ENCODE data around the gene PNMA5. TPM values are rescaled to one million over a fixed set of nuclear protein-coding genes. Genes with fewer than 3 reads are reported as not detected.

PNMA5 gene
- total RNA-seq, 2 experiments from 2014 or later: 0.20 TPM; not detected in 1

- TF ChIP-seq CTCF (IDR thresholded peaks at IDR 0.05): no peak
- Histone ChIP-seq H3K4me1 (ENCODE audit: insufficient read depth, low read length) (no peaks in the 10 kb centered on the region), H3K4me3 (ENCODE audit: low read length) (no peak overlapping the region), H3K27ac (ENCODE audit: low read depth in 1 of 2, low read length in 2 of 2) (no peak overlapping the region), H3K36me3 (ENCODE audit: insufficient read depth, low read length) (no peaks in the 10 kb centered on the region), H3K9me3 (ENCODE audit: control insufficient read depth in 1 of 2, insufficient read depth in 1 of 2, low read length in 2 of 2) (no peaks in the 10 kb centered on the region), H3K27me3 (ENCODE audit: control insufficient read depth in 1 of 2, insufficient read depth in 2 of 2, low read length in 2 of 2) (no peaks in the 10 kb centered on the region)
- H3K4me3 Mint-ChIP-seq: no peak overlapping the region
- no peak for DNase-seq
- no peak for ATAC-seq (ENCODE audit: poor library complexity)
- CTCF ChIA-PET: no interaction called here
- H3K27me3 Mint-ChIP-seq: no peaks in the 10 kb centered on the region
- no peaks in the 10 kb centered on the region for H3K4me1 Mint-ChIP-seq (ENCODE audit: low read depth)
- intact Hi-C loops (cut with DNase I, micrococcal nuclease): no loop called here
- no peaks in the 10 kb centered on the region for H3K36me3 Mint-ChIP-seq (ENCODE audit: low read depth)
- no peak overlapping the region for H3K27ac Mint-ChIP-seq
- POLR2A ChIA-PET: no interaction called here
- no peaks in the 10 kb centered on the region for H3K9me3 Mint-ChIP-seq
Measured at GRCh38 chrX:152997337-152997736, 3.4 kb upstream of the PNMA5 start.

- Histone ChIP-seq H3K27ac (ENCODE audit: low read depth in 1 of 2, low read length in 2 of 2) (no peak overlapping the region), H3K9me3 (ENCODE audit: control insufficient read depth in 1 of 2, insufficient read depth in 1 of 2, low read length in 2 of 2) (no peaks in the 10 kb centered on the region), H3K4me1 (ENCODE audit: insufficient read depth, low read length) (peaks cover 29% of the 10 kb centered on the region), H3K27me3 (ENCODE audit: control insufficient read depth in 1 of 2, insufficient read depth in 2 of 2, low read length in 2 of 2) (no peaks in the 10 kb centered on the region), H3K4me3 (ENCODE audit: low read length) (no peak overlapping the region), H3K36me3 (ENCODE audit: insufficient read depth, low read length) (no peaks in the 10 kb centered on the region)
- no peaks in the 10 kb centered on the region for H3K4me1 Mint-ChIP-seq (ENCODE audit: low read depth)
- H3K36me3 Mint-ChIP-seq (ENCODE audit: low read depth): no peaks in the 10 kb centered on the region
- H3K9me3 Mint-ChIP-seq: no peaks in the 10 kb centered on the region
- intact Hi-C loops (cut with DNase I, micrococcal nuclease): no loop called here
- POLR2A ChIA-PET: no interaction called here
- no peak for DNase-seq
- no peak overlapping the region for H3K4me3 Mint-ChIP-seq
- no peaks in the 10 kb centered on the region for H3K27me3 Mint-ChIP-seq
- CTCF ChIA-PET: no interaction called here
- no peak for TF ChIP-seq CTCF (IDR thresholded peaks at IDR 0.05)
- ATAC-seq (ENCODE audit: poor library complexity): no peak
- no peak overlapping the region for H3K27ac Mint-ChIP-seq
Measured at GRCh38 chrX:152992115-152992514, 1.8 kb downstream of the PNMA5 start.

- Histone ChIP-seq H3K9me3 (ENCODE audit: control insufficient read depth in 1 of 2, insufficient read depth in 1 of 2, low read length in 2 of 2) (no peaks in the 10 kb centered on the region), H3K36me3 (ENCODE audit: insufficient read depth, low read length) (no peaks in the 10 kb centered on the region), H3K4me1 (ENCODE audit: insufficient read depth, low read length) (peaks cover 29% of the 10 kb centered on the region), H3K27me3 (ENCODE audit: control insufficient read depth in 1 of 2, insufficient read depth in 2 of 2, low read length in 2 of 2) (no peaks in the 10 kb centered on the region), H3K27ac (ENCODE audit: low read depth in 1 of 2, low read length in 2 of 2) (no peak overlapping the region), H3K4me3 (ENCODE audit: low read length) (no peak overlapping the region)
- no peak for TF ChIP-seq CTCF (IDR thresholded peaks at IDR 0.05)
- Mint-ChIP-seq H3K36me3 (ENCODE audit: low read depth) (no peaks in the 10 kb centered on the region), H3K4me1 (ENCODE audit: low read depth) (no peaks in the 10 kb centered on the region), H3K27me3 (no peaks in the 10 kb centered on the region), H3K27ac (no peak overlapping the region), H3K4me3 (no peak overlapping the region), H3K9me3 (no peaks in the 10 kb centered on the region)
- intact Hi-C loops (cut with DNase I, micrococcal nuclease): no loop called here
- ATAC-seq (ENCODE audit: poor library complexity) (no peak), DNase-seq (no peak)
- CTCF ChIA-PET: no interaction called here
- POLR2A ChIA-PET: no interaction called here
Measured at GRCh38 chrX:152991123-152991522, 2.8 kb downstream of the PNMA5 start.
